GM12878 (cell line): ENCODE data around the gene GPRC5B. TPM values are rescaled to one million over a fixed set of nuclear protein-coding genes. Genes with fewer than 3 reads are reported as not detected.

Experiments
- ATF2 ChIP-seq: IDR thresholded peaks from 2 replicates; pipeline ENCODE4 v1.6.1; 2012; ENCODE audit warnings: low read length, inconsistent platforms
- BACH1 ChIP-seq: fragments of 450-650 bp; IDR thresholded peaks from 2 replicates; pipeline ENCODE4 v1.6.1; 2017; ENCODE audit warnings: mild to moderate bottlenecking, borderline replicate concordance
- BHLHE40 ChIP-seq, 2 experiments: fragments of 450-650 bp in 1 of 2; IDR thresholded peaks; 2 replicates each; pipeline ENCODE4 v1.6.1; 2011 to 2017; ENCODE audit warnings: low read depth in 2 of 2, borderline replicate concordance in 1 of 2, improper control_type of control experiment in 1 of 2, low read length in 1 of 2, mild to moderate bottlenecking in 1 of 2
- CBFB ChIP-seq: IDR thresholded peaks from 2 replicates; pipeline ENCODE4 v1.6.1; 2016; ENCODE audit warnings: antibody characterized with exemption, low read depth
- CHD2 ChIP-seq: IDR thresholded peaks from 2 replicates; pipeline ENCODE4 v1.6.1; 2011; ENCODE audit warnings: low read depth, low read length, improper control_type of control experiment, borderline replicate concordance
- EP300 ChIP-seq, 2 experiments: fragments of 150-350 bp in 1 of 2; IDR thresholded peaks; 2 replicates each; pipeline ENCODE4 v1.6.1; 2011 to 2012; ENCODE audit warnings: low read depth in 2 of 2, low read length in 2 of 2, borderline replicate concordance in 1 of 2, improper control_type of control experiment in 1 of 2, inconsistent platforms in 1 of 2; ENCODE audit not compliant: control insufficient read depth in 1 of 2
- FOS ChIP-seq: IDR thresholded peaks from 3 replicates; pipeline ENCODE4 v1.6.1; 2011; ENCODE audit warnings: borderline replicate concordance; ENCODE audit not compliant: insufficient read length; ENCODE audit errors: extremely low read depth
- FOXM1 ChIP-seq: IDR thresholded peaks from 2 replicates; pipeline ENCODE4 v1.6.1; 2012; ENCODE audit warnings: low read depth, mild to moderate bottlenecking, inconsistent platforms, low read length, moderate library complexity
- IKZF1 ChIP-seq: fragments of 450-650 bp; conservative IDR thresholded peaks from 2 replicates; pipeline ENCODE4 v1.6.1; 2017; ENCODE audit warnings: antibody characterized with exemption, mild to moderate bottlenecking
- IRF4 ChIP-seq: IDR thresholded peaks from 2 replicates; pipeline ENCODE4 v1.6.1; 2011; ENCODE audit warnings: low read depth, low read length
- LARP7 ChIP-seq: fragments of 450-650 bp; IDR thresholded peaks from 2 replicates; pipeline ENCODE4 v1.6.1; 2017; ENCODE audit warnings: mild to moderate bottlenecking
- MEF2B ChIP-seq: fragments of 450-650 bp; IDR thresholded peaks from 2 replicates; pipeline ENCODE4 v1.6.1; 2018; ENCODE audit warnings: mild to moderate bottlenecking, moderate library complexity; ENCODE audit not compliant: partially characterized antibody, poor library complexity, severe bottlenecking
- MTA2 ChIP-seq: fragments of 450-650 bp; IDR thresholded peaks from 2 replicates; pipeline ENCODE4 v1.6.1; 2016; ENCODE audit warnings: low read depth, mild to moderate bottlenecking, moderate library complexity
- NBN ChIP-seq: fragments of 450-650 bp; IDR thresholded peaks from 2 replicates; pipeline ENCODE4 v1.6.1; 2016
- RAD51 ChIP-seq: fragments of 450-650 bp; IDR thresholded peaks from 2 replicates; pipeline ENCODE4 v1.6.1; 2016; ENCODE audit warnings: moderate library complexity, mild to moderate bottlenecking, inconsistent platforms
- RFX5 ChIP-seq: IDR thresholded peaks from 2 replicates; pipeline ENCODE4 v1.6.1; 2011; ENCODE audit warnings: low read depth, low read length, improper control_type of control experiment
- SKIL ChIP-seq: fragments of 450-650 bp; IDR thresholded peaks from 2 replicates; pipeline ENCODE4 v1.6.1; 2017; ENCODE audit warnings: mild to moderate bottlenecking, low read depth, inconsistent platforms; ENCODE audit not compliant: poor library complexity, severe bottlenecking
- TARDBP ChIP-seq: IDR thresholded peaks from 2 replicates; pipeline ENCODE4 v1.6.1; 2016; ENCODE audit warnings: borderline replicate concordance
- TCF7 ChIP-seq: IDR thresholded peaks from 2 replicates; pipeline ENCODE4 v1.6.1; 2014; ENCODE audit warnings: antibody characterized with exemption, borderline replicate concordance
- ZBED1 ChIP-seq: IDR thresholded peaks from 2 replicates; pipeline ENCODE4 v1.6.1; 2016; ENCODE audit warnings: borderline replicate concordance
- ZNF24 ChIP-seq: fragments of 450-650 bp; IDR thresholded peaks from 2 replicates; pipeline ENCODE4 v1.6.1; 2017; ENCODE audit warnings: antibody characterized with exemption, mild to moderate bottlenecking
- ZNF274 ChIP-seq: IDR thresholded peaks from one replicate; pipeline ENCODE4 v1.8.0; 2011; ENCODE audit not compliant: insufficient read length, insufficient read depth
- ZZZ3 ChIP-seq: IDR thresholded peaks from 2 replicates; pipeline ENCODE4 v1.6.1; 2011; ENCODE audit warnings: low read depth; ENCODE audit not compliant: control insufficient read depth, insufficient read length
- polyA plus RNA-seq, 11 experiments: library from polyadenylated mRNA; depleted of rRNA in 4 of 11; unstranded in 6 of 11; stranded (reverse) in 5 of 11; fragments of >200 nt; fragmentation: Nextera tagmentation in 4 of 11; fragmentation: Illumina TruSeq in 1 of 11; extraction: Ambion mirVana in 4 of 11; extraction: Trizol in 1 of 11; gene quantifications; 1 replicate in 1 of 11; 2 replicates in 10 of 11; pipeline versions ENCODE4 v1.2.1 to v1.2.3, GENCODE V29; 2011 to 2016; ENCODE audit warnings: inconsistent platforms in 2 of 11, missing spikeins in 2 of 11, low read depth in 1 of 11
- total RNA-seq, 4 experiments: library from RNA; depleted of rRNA in 3 of 4; stranded (reverse); fragments of >200 nt in 3 of 4; fragmentation: Illumina TruSeq in 1 of 4; extraction: Trizol in 1 of 4; gene quantifications; 2 replicates each; pipeline versions ENCODE4 v1.2.1 to v1.2.3, GENCODE V29; 2013 to 2021
- TF ChIP-seq, protein P1 (sequence below): IDR thresholded peaks from 2 replicates; pipeline ENCODE4 v1.6.1; 2012; ENCODE audit warnings: low read depth, low read length, improper control_type of control experiment
- TF ChIP-seq, protein P2 (sequence below): IDR thresholded peaks from 2 replicates; pipeline ENCODE4 v1.6.1; 2011; ENCODE audit warnings: low read depth, mild to moderate bottlenecking, low read length, moderate library complexity, borderline replicate concordance; ENCODE audit errors: extremely low read depth

GPRC5B gene
- total and polyA plus RNA-seq, 10 of the 15 experiments (the other 5 are each of a cell fraction or from before 2014, with no cell fraction given), result 0.01 to 0.42 (median 0.15) TPM; not detected in 2

DNA sequence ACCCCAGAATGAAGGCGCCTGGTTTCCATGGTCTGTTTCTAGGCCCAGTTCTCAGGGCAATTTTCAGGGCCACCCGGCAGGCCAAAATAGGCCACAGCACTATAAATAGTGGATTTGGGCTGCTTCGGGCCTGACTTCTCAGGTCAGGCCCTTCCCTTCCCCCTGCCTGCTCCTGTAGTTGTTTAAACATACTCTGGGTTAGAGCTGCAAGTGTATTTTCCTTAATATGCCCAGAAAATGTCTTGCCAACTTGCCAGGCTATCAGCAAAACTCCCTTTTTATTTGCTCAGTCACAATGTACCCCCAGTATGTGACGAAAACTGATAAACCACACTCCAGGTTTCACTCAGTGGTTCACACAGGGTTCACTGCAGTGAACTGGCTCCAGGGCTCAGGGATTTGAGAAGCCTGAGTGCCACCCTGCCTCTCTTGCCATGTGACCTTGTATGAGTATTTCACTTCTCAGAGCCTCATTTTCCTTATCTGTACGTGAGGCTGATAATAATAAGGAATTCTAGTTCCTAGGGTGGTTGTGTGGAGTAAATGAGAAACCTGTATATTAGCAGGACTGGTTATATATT, 76.5 kb downstream of the GPRC5B start (continued):
- no peak for TF ChIP-seq TARDBP
- TF ChIP-seq IRF4, result 0 out of 2 replicates have a peak, but pooled peaks have one; percentile 37
- TF ChIP-seq CBFB, result no peak
- TF ChIP-seq RAD51, result peak; percentile 68; the same call in 1 of the 2 replicates
- TF ChIP-seq MTA2, result peak; percentile 69; the same call in 1 of the 2 replicates
- TF ChIP-seq, protein P1, sequence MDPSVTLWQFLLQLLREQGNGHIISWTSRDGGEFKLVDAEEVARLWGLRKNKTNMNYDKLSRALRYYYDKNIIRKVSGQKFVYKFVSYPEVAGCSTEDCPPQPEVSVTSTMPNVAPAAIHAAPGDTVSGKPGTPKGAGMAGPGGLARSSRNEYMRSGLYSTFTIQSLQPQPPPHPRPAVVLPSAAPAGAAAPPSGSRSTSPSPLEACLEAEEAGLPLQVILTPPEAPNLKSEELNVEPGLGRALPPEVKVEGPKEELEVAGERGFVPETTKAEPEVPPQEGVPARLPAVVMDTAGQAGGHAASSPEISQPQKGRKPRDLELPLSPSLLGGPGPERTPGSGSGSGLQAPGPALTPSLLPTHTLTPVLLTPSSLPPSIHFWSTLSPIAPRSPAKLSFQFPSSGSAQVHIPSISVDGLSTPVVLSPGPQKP, result no peak
- TF ChIP-seq IKZF1, result peak; percentile 70
- peak; percentile 29 for TF ChIP-seq MEF2B
- no peak for TF ChIP-seq CHD2
- TF ChIP-seq SKIL, result peak; percentile 15
- no peak for TF ChIP-seq BACH1
- no peak for TF ChIP-seq FOS
- TF ChIP-seq FOXM1, result no peak
- TF ChIP-seq TCF7, result no peak
- TF ChIP-seq, protein P2, sequence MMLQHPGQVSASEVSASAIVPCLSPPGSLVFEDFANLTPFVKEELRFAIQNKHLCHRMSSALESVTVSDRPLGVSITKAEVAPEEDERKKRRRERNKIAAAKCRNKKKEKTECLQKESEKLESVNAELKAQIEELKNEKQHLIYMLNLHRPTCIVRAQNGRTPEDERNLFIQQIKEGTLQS, result no peak
- TF ChIP-seq ZNF24, result no peak
- TF ChIP-seq EP300 (IDR thresholded peaks at IDR 0.05; ENCODE audit: borderline replicate concordance in 1 of 2, control insufficient read depth in 1 of 2, low read depth in 2 of 2, low read length in 2 of 2), result peak in 1 of 2 experiments; percentile 82; a peak in 1 of 4 replicates
- no peak for TF ChIP-seq ZBED1
- 0 out of 2 replicates have a peak, but pooled peaks have one; percentile 29 for TF ChIP-seq NBN
- no peak for TF ChIP-seq RFX5
- no peak for TF ChIP-seq ZNF274
- no peak for TF ChIP-seq ZZZ3
- no peak for TF ChIP-seq LARP7
- peak in 1 of 2 experiments; percentile 12; a peak in 1 of 4 replicates for TF ChIP-seq BHLHE40 (IDR thresholded peaks at IDR 0.05; ENCODE audit: borderline replicate concordance in 1 of 2, low read depth in 2 of 2, low read length in 1 of 2)
- no peak for TF ChIP-seq ATF2
